RCC 7860 (cell line): ENCODE data around the gene MRTFA.

Experiments used
- DNase-seq: peaks from one replicate; pipeline ENCODE4 v3.0.0-alpha.2; 2015; ENCODE audit warnings: low spot score
- FAIRE-seq: peaks from 2 replicates; lab custom pipeline; 2012; peaks lifted over from hg19 to GRCh38; lab: Jason Lieb, UNC

MRTFA gene

GRCh38 chr22:40473703-40474102, 162.8 kb downstream of the MRTFA start:
- FAIRE-seq = no peak
- DNase-seq = no peak

GRCh38 chr22:40472579-40472978, 163.9 kb downstream of the MRTFA start:
- no peak for FAIRE-seq
- DNase-seq = no peak

GRCh38 chr22:40472051-40472450, 164.5 kb downstream of the MRTFA start:
- FAIRE-seq = no peak
- no peak for DNase-seq

- FAIRE-seq = no peak
Observed at GRCh38 chr22:40469181-40469580, 167.3 kb downstream of the MRTFA start.

GRCh38 chr22:40468616-40469015, 167.9 kb downstream of the MRTFA start:
- FAIRE-seq (no peak), DNase-seq (no peak)

More at GRCh38 chr22:40469181-40469580, 167.3 kb downstream of the MRTFA start:
- DNase-seq = no peak

GRCh38 chr22:40466976-40467375, 169.5 kb downstream of the MRTFA start:
- FAIRE-seq = no peak
- DNase-seq = no peak

GRCh38 chr22:40463683-40464082, 172.8 kb downstream of the MRTFA start:
- FAIRE-seq (no peak), DNase-seq (no peak)

- no peak for FAIRE-seq
- no peak for DNase-seq
Observed at GRCh38 chr22:40463017-40463631, 173.4 kb downstream of the MRTFA start.

GRCh38 chr22:40462195-40462984, 174.1 kb downstream of the MRTFA start:
- FAIRE-seq = no peak
- no peak for DNase-seq

GRCh38 chr22:40453671-40454070, 182.8 kb downstream of the MRTFA start:
- DNase-seq (no peak), FAIRE-seq (no peak)

- DNase-seq (no peak), FAIRE-seq (no peak)
Observed at GRCh38 chr22:40452730-40453487, 183.6 kb downstream of the MRTFA start.

- no peak for FAIRE-seq
- no peak for DNase-seq
Observed at GRCh38 chr22:40451210-40451609, 185.3 kb downstream of the MRTFA start.

- DNase-seq = no peak
- FAIRE-seq = no peak
Observed at GRCh38 chr22:40450616-40451015, 185.9 kb downstream of the MRTFA start.

GRCh38 chr22:40449676-40450035, 186.9 kb downstream of the MRTFA start:
- FAIRE-seq = no peak
- DNase-seq = no peak

- DNase-seq = no peak
- no peak for FAIRE-seq
Observed at GRCh38 chr22:40446203-40446602, 190.3 kb downstream of the MRTFA start.

GRCh38 chr22:40444178-40444831, 192.2 kb downstream of the MRTFA start:
- FAIRE-seq (no peak), DNase-seq (no peak)

- DNase-seq = no peak
- FAIRE-seq = no peak
Observed at GRCh38 chr22:40443732-40444131, 192.8 kb downstream of the MRTFA start.

GRCh38 chr22:40441761-40442390, 194.6 kb downstream of the MRTFA start:
- no peak for DNase-seq
- no peak for FAIRE-seq

- FAIRE-seq (peak; percentile 58), DNase-seq (peak; percentile 43)
Observed at GRCh38 chr22:40436505-40437431, 199.8 kb downstream of the MRTFA start.

- no peak for FAIRE-seq
- no peak for DNase-seq
Observed at GRCh38 chr22:40434745-40435144, 201.8 kb downstream of the MRTFA start.
